Erythroblast (primary cell): ENCODE data around the gene SEC31B.
A peak's percentile ranks its signal among the peaks of the same experiment; 100 is the strongest.

ENCODE experiments used
- DNase-seq, 2 experiments: peaks; one replicate each; lab custom pipeline; 2025; lab: John Stamatoyannopoulos, UW
- GATA1 ChIP-seq: IDR thresholded peaks from 2 replicates; pipeline ENCODE4 v1.6.1; 2011; ENCODE audit warnings: low read depth, mild to moderate bottlenecking, control low read depth, low read length, moderate library complexity
- POLR2A ChIP-seq: IDR thresholded peaks from 2 replicates; pipeline ENCODE4 v1.6.1; 2011; ENCODE audit warnings: mild to moderate bottlenecking, low read length

SEC31B gene

GRCh38 chr10:100522107-100522801 is 2.6 kb upstream of the SEC31B start:
- TF ChIP-seq GATA1 (no peak), POLR2A (peak; percentile 4)
- no peak for DNase-seq

GRCh38 chr10:100520811-100521210 is 1.1 kb upstream of the SEC31B start:
- TF ChIP-seq GATA1 (no peak), POLR2A (no peak)
- no peak for DNase-seq

GRCh38 chr10:100518761-100519241 is 860 bp downstream of the SEC31B start:
- DNase-seq = peak; percentile 59 to 69
- TF ChIP-seq POLR2A = no peak
- TF ChIP-seq GATA1 = no peak

- DNase-seq = peak; percentile 9 to 11
- TF ChIP-seq POLR2A = no peak
- TF ChIP-seq GATA1 = no peak
Observed at GRCh38 chr10:100516847-100517246, 2.8 kb downstream of the SEC31B start.

GRCh38 chr10:100515612-100516011 is 4.0 kb downstream of the SEC31B start:
- no peak for DNase-seq
- TF ChIP-seq GATA1 = no peak
- no peak for TF ChIP-seq POLR2A

- no peak for TF ChIP-seq POLR2A
- TF ChIP-seq GATA1 = no peak
- DNase-seq = no peak
Observed at GRCh38 chr10:100510533-100511308, 8.9 kb downstream of the SEC31B start.

GRCh38 chr10:100509241-100509840 is 10.3 kb downstream of the SEC31B start:
- TF ChIP-seq GATA1 = no peak
- TF ChIP-seq POLR2A = no peak
- no peak for DNase-seq

GRCh38 chr10:100508691-100509150 is 10.9 kb downstream of the SEC31B start:
- peak; percentile 73 to 81 for DNase-seq
- TF ChIP-seq GATA1 (no peak), POLR2A (no peak)

- DNase-seq = no peak
- TF ChIP-seq POLR2A (no peak), GATA1 (no peak)
Observed at GRCh38 chr10:100508266-100508665, 11.4 kb downstream of the SEC31B start.

GRCh38 chr10:100507357-100507732 is 12.3 kb downstream of the SEC31B start:
- no peak for TF ChIP-seq POLR2A
- no peak for TF ChIP-seq GATA1
- no peak for DNase-seq

- DNase-seq = peak in 1 of 2 experiments; percentile 14
- no peak for TF ChIP-seq GATA1
- TF ChIP-seq POLR2A = no peak
Observed at GRCh38 chr10:100506596-100507356, 12.9 kb downstream of the SEC31B start.

- TF ChIP-seq POLR2A (no peak), GATA1 (no peak)
- DNase-seq = no peak
Observed at GRCh38 chr10:100505164-100505563, 14.5 kb downstream of the SEC31B start.

GRCh38 chr10:100504096-100504495 is 15.6 kb downstream of the SEC31B start:
- no peak for TF ChIP-seq POLR2A
- TF ChIP-seq GATA1 = no peak
- no peak for DNase-seq
